D721Med (cell line): ENCODE results near the gene SLC25A21.
"Not testable (repeated sequence)": the region's sequence is repeated elsewhere in the genome, so short reads cannot be mapped to it uniquely, and the experiment has no call there.

Source experiments
- DNase-seq: peaks from one replicate; pipeline ENCODE4 v3.0.0; 2011; ENCODE audit warnings: low spot score; ENCODE audit not compliant: insufficient read length
- FAIRE-seq: peaks from 2 replicates; lab custom pipeline; 2011; peaks lifted over from hg19 to GRCh38; lab: Jason Lieb, UNC
- TF ChIP-seq, protein P1 (sequence below): IDR thresholded peaks from 2 replicates; pipeline ENCODE4 v1.5.1; 2012; ENCODE audit warnings: mild to moderate bottlenecking, control low read depth; ENCODE audit not compliant: insufficient read depth; ENCODE audit errors: missing control alignments

SLC25A21 gene

DNA sequence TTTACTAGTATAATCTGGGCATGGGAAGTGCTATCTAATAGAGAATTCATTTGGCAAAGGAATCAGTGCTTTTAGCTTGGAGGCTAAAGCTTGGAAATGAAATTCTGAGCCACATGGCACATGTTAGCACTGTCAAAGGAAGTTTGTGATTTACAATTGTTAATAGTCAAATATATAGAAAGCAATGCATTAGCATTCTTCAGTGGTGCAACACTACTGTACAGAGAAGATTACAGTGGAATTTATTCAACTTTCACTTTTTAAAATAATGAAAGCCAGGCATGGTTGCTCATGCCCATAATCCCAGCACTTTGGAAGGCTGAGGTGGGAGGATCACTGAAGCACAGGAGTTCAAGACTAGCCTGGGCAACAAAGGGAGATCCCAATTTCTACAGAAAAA is 464.8 kb downstream of the SLC25A21 start:
- TF ChIP-seq, protein P1, sequence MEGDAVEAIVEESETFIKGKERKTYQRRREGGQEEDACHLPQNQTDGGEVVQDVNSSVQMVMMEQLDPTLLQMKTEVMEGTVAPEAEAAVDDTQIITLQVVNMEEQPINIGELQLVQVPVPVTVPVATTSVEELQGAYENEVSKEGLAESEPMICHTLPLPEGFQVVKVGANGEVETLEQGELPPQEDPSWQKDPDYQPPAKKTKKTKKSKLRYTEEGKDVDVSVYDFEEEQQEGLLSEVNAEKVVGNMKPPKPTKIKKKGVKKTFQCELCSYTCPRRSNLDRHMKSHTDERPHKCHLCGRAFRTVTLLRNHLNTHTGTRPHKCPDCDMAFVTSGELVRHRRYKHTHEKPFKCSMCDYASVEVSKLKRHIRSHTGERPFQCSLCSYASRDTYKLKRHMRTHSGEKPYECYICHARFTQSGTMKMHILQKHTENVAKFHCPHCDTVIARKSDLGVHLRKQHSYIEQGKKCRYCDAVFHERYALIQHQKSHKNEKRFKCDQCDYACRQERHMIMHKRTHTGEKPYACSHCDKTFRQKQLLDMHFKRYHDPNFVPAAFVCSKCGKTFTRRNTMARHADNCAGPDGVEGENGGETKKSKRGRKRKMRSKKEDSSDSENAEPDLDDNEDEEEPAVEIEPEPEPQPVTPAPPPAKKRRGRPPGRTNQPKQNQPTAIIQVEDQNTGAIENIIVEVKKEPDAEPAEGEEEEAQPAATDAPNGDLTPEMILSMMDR: no peak
- FAIRE-seq (no peak), DNase-seq (no peak)

DNA sequence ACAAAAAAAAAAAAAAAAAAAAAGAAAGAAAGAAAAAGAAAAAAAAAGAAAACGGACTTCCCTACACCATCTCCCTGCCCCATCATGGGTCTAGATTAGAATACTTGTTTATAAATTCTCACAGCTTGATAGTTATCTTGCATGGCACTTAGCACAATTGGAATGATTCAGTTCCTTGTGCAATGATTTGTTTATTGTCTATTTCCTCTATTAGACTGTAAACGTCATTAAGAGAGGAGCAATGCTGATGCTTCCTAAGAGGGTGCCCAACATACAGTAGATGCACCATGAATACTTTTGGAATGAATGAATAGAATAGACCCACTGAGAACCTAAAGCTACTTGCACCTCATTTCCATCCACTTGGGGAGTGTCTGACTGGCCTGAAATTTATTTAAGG is 469.9 kb downstream of the SLC25A21 start:
- TF ChIP-seq, protein P1: no peak
- no peak for DNase-seq
- FAIRE-seq: no peak

DNA sequence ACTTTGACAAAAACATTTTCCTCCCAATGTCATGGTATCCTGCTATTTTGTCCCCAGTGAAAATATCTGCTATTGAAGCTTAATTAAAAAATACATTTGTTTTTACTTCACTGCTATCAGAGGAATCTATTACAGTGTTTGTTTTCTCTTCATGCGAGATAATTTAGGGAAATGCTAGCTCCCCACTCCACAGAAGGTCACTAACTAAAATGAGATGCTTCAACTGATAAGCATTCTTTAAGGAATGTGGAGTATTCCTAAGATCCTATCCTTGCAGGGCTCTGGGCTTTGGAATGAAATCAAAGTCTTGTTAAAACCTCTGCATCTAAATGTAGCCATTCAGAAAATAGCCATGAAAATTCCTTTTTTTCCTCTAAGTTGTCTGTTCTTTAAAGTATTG is 471.3 kb downstream of the SLC25A21 start:
- TF ChIP-seq, protein P1: no peak
- no peak for DNase-seq
- no peak for FAIRE-seq

DNA sequence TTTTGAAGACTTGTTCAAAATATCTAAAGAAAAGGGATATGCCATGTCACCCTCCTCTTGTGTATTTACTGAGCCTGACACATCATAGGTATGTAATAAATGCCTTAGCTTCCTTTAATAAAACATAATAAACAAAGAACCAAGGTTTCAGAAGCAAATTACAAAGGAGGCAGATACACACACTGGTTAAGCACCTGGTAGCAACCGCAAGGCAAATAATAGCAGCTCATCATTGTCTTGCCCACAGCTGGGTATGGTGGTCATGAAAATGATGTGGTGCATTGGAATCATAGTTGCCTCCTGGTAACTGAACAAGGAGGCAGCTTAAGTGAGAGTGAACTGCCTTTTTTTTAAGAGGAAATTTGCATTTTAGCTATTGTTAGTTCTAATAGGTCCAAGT is 471.8 kb downstream of the SLC25A21 start:
- TF ChIP-seq, protein P1: no peak
- FAIRE-seq (no peak), DNase-seq (no peak)

DNA sequence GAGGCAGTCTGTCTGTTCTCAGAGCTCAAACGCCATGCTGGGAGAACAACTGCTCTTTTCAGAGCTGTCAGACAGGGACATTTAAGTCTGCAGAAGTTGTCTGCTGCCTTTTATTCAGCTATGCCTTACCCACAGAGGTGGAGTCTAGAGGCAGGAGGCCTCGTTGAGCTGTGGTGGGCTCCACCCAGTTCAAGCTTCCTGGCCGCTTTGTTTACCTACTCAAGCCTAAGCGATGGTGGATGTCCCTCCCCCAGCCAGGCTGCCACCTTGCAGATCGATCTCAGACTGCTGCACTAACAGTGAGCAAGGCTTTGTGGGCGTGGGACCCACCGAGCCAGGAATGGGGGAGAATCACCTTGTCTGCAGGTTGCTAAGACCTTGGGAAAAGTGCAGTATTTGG is 473.0 kb downstream of the SLC25A21 start:
- not testable (repeated sequence) for DNase-seq

DNA sequence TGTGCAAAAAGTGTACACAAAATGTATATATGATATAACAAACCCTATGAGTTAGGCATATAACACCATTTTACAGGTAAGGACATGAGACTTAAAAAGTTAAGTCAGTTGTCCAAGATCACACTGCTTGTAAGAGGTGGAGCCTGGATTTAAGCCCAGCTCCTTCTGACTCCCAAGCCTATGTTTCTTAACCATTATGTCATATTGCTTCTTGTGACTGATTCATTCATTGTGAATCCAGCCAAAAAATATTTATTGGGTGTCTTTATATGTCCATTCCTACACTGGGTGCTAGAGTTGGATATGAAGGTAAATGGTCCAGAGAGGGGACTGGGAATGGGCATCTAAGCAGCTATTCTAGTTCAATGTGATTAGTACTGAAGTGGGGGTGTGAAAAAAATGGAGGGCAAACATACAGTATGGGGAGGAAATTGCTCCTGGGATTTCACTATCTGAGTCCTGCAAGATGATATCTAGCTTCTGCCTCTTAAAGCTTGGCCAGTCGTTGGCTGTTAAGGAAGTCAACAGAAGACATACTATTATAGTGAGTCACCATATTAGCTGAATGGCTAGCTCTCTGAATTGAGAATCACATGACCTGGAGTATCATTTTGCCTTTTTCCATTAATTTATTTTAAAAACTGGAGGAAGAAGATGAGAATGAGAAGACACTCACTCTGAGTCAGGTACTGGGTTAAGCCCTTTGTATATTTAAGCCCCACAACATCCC is 481.9 kb downstream of the SLC25A21 start:
- FAIRE-seq (no peak), DNase-seq (no peak)
- TF ChIP-seq, protein P1: no peak

More for the DNA sequence above, 473.0 kb downstream of the SLC25A21 start:
- FAIRE-seq: not testable (repeated sequence)

DNA sequence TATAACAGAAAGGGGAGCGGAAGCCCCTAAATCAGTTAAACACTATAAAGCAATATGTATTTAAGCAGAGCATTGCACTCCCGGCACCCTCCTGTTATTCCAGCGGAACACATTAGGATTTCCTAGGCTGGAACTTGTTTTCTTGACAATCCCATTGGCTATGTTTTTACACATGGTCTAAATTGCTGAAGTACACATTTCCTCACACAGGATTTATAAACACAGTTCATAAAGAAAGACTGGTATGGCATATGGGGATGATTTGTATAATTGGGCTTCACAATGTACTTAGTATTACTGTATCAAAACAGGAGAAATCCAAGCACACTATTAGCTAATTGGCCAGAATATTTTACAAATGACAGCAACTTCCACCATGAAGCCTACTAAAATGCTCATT is 487.5 kb downstream of the SLC25A21 start:
- no peak for FAIRE-seq
- TF ChIP-seq, protein P1: no peak
- no peak for DNase-seq
